Fibroblast of the aortic adventitia (primary cell): Measurements from ENCODE around the gene SEC14L5. TPM values are rescaled to one million over a fixed set of nuclear protein-coding genes. Genes with fewer than 3 reads are reported as not detected.
"Not testable (repeated sequence)": the region's sequence is repeated elsewhere in the genome, so short reads cannot be mapped to it uniquely, and the experiment has no call there.

Experiments used
- DNase-seq: peaks from one replicate; pipeline ENCODE4 v3.0.0-alpha.2; 2010; ENCODE audit warnings: low read depth
- H3K4me3 ChIP-seq: 2 replicates; pipeline ENCODE4 v1.5.1; 2011; ENCODE audit warnings: low read depth, mild to moderate bottlenecking, control low read depth, low read length, moderate library complexity
- total RNA-seq: library from RNA; depleted of rRNA; stranded (reverse); fragments of >200 nt; gene quantifications from 2 replicates; pipeline ENCODE4 v1.2.3, GENCODE V29; 2012; ENCODE audit warnings: low replicate concordance
- TF ChIP-seq, protein P1 (sequence below): IDR thresholded peaks from 2 replicates; pipeline ENCODE4 v1.5.1; 2011; ENCODE audit warnings: mild to moderate bottlenecking, low read length, control low read depth, inconsistent platforms; ENCODE audit not compliant: insufficient read depth

Gene SEC14L5
- total RNA-seq, 1 donor, result 1.2 TPM

DNA sequence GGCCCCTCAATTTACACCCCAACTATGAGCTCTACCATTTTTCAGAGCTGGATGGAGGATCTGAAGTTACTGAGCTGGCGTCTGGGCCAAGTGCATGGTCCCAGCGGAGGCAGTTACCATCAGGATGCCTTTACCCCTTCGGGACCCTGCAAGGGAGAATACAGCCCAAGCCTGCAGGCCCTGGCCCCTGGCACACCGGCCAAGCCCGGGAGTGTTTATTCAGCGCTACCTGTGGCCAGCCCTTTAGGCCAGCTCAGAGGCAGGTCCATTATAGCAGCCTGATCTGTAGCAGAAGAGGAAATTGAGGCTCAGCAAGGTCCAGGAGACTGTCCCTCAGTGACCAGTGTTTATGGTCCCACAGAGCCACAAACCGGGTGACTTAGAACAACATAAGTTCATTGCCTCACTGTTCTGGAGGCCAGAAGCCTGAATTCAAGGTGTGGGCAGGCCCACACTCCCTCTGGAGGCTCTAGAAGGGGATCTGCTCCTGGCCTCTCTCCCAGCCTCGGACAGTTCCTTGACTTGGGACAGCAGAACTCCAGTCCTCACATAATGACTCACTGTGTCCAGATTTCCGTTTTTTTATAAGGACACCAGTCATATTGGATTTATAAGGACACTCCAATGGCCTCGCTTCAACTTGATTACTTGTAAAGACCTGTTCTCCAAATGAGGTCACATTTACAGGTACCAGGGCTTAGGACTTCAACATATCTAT lies 8.8 kb downstream of the SEC14L5 start:
- TF ChIP-seq, protein P1, sequence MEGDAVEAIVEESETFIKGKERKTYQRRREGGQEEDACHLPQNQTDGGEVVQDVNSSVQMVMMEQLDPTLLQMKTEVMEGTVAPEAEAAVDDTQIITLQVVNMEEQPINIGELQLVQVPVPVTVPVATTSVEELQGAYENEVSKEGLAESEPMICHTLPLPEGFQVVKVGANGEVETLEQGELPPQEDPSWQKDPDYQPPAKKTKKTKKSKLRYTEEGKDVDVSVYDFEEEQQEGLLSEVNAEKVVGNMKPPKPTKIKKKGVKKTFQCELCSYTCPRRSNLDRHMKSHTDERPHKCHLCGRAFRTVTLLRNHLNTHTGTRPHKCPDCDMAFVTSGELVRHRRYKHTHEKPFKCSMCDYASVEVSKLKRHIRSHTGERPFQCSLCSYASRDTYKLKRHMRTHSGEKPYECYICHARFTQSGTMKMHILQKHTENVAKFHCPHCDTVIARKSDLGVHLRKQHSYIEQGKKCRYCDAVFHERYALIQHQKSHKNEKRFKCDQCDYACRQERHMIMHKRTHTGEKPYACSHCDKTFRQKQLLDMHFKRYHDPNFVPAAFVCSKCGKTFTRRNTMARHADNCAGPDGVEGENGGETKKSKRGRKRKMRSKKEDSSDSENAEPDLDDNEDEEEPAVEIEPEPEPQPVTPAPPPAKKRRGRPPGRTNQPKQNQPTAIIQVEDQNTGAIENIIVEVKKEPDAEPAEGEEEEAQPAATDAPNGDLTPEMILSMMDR, result no peak
- H3K4me3 ChIP-seq, result no peak overlapping the region
- no peak for DNase-seq

DNA sequence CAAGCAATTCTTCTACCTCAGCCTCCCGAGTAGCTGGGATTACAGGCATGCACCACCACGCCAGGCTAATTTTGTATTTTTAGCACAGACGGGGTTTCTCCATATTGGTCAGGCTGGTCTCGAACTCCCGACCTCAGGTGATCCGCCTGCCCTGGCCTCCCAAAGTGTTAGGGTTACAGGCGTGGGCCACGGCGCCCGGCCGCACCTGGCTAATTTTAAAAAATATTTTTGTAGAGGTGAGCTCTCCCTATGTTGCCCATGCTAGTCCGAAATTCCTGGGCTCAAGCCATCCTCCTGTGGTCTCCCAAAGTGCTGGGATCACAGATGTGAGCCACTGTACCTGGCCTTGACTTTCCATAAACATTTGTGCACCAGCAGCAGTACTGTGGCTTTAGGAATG lies 10.1 kb downstream of the SEC14L5 start:
- not testable (repeated sequence) for DNase-seq, H3K4me3 ChIP-seq

- TF ChIP-seq, protein P1, result no peak
- no peak for DNase-seq
- H3K4me3 ChIP-seq, result no peak overlapping the region
These were observed 10.9 kb downstream of the SEC14L5 start for GRCh38 chr16:4968879-4969483.

GRCh38 chr16:4970010-4970409 lies 11.9 kb downstream of the SEC14L5 start:
- H3K4me3 ChIP-seq, result no peak overlapping the region
- no peak for DNase-seq
- TF ChIP-seq, protein P1, result no peak

DNA sequence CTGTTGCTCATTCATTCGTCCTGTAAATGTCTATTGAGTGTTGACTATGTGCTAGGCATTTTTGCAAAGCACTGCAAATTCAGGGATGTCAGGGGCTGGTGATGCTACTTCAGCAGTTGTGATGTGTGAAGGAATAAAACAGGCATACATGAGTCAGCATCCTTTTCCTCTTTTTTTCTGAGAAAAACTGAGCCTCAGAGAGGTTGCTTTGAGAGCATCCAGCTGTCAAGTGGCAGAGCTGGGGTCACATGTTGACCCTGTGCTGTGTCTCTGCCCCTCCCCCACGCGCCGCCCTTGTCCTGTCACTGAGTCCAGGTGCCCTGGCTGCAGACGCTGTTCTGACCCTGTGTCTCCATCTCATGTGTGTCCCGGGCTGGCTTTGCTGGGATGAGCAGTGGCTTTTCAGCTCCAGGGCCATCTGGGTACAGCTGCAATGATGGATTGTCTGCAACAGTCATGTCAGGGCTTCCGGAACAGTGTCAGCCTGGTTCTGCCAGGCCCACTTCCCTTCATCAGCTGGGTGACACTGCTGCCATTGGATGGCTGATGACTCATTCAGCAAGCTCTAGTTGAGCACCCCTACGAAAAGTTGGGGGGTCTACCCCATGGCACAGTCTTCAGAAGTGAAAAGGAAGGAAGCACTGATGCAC lies 14.9 kb downstream of the SEC14L5 start:
- DNase-seq, result no peak
- H3K4me3 ChIP-seq, result no peak overlapping the region
- TF ChIP-seq, protein P1, result no peak

GRCh38 chr16:4976079-4976478 lies 17.9 kb downstream of the SEC14L5 start:
- H3K4me3 ChIP-seq, result no peak overlapping the region
- TF ChIP-seq, protein P1, result no peak
- DNase-seq, result no peak

- TF ChIP-seq, protein P1, result no peak
- no peak for DNase-seq
- H3K4me3 ChIP-seq, result no peak overlapping the region
These were observed 18.5 kb downstream of the SEC14L5 start for GRCh38 chr16:4976611-4977145.
